ENCODE measurements around the gene PITPNM2. TPM values are rescaled to one million over a fixed set of nuclear protein-coding genes. Genes with fewer than 3 reads are reported as not detected.

The PITPNM2 gene
- total RNA-seq, 1 experiment from 2014 or later = 15.2 TPM

DNA sequence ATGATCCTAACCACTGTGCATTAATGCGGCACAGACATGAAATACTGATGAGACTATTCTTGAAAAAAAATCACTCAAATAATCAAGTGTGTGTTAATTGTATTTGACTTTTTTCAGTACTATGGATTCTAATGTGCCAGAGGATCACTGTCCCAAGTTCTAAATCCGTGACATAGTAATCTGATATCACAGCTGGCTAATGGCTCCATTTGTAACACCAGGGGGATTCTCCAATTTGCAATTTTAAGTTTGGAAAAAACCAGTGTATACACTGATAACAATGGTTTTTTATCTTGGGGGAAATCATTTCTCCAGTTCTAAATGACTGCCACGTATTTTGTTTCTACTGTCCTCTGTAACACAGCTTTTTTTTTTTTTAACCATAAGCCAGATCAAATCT lies 49.0 kb upstream of the PITPNM2 start:
- H3K9me2 ChIP-seq (ENCODE audit: insufficient read depth) = no peaks in the 10 kb centered on the region
- H3K4me1 ChIP-seq (ENCODE audit: control insufficient read depth in 1 of 2, insufficient read depth in 2 of 2, low read length in 2 of 2) = no peaks in the 10 kb centered on the region
- ATAC-seq = no peak
- ChIA-PET RAD21 (ENCODE audit: low non-redundant PET in 1 of 2, low total read pairs in 2 of 2, uncharacterized antibody in 2 of 2, unreplicated experiment in 2 of 2) (interaction anchor here in 1 of 2 experiments (0.6 kb wide), 1 partner anchor 271 kb away, joined by 3 read pairs; no protein-coding TSS in a partner anchor), POLR2A (no interaction called here), CTCF (no interaction called here)
- no peaks in the 10 kb centered on the region for H3K9me3 ChIP-seq (ENCODE audit: control insufficient read depth in 1 of 2, insufficient read depth in 1 of 2, low read depth in 1 of 2, low read length in 2 of 2)
- H3K27ac ChIP-seq (ENCODE audit: low read depth, low read length) = no peak overlapping the region
- DNase-seq (ENCODE audit: low read depth, low spot score) = no peak
- intact Hi-C loops (cut with micrococcal nuclease) = no loop called here
- H3K27me3 ChIP-seq (ENCODE audit: insufficient read depth, low read length) = no peaks in the 10 kb centered on the region
- H3K4me3 ChIP-seq (replicated peaks in 1 of 2; ENCODE audit: low read depth in 1 of 2, low read length in 2 of 2) = no peak overlapping the region
- BruUV-seq (replicated peaks) = no TSS peak
- peaks cover 12 to 18% of the 10 kb centered on the region in 2 experiments; a peak in 3 of 4 replicates for H3K36me3 ChIP-seq (ENCODE audit: control insufficient read depth in 1 of 2, insufficient read depth in 2 of 2, low read length in 2 of 2)
- no peak overlapping the region for H3K9ac ChIP-seq (ENCODE audit: low read length)
- no peak overlapping the region for H3K4me2 ChIP-seq (ENCODE audit: low read length)
- TF ChIP-seq SRF (IDR thresholded peaks at IDR 0.05; ENCODE audit: low read depth) (no peak), REST (IDR thresholded peaks at IDR 0.05; ENCODE audit: low read depth) (no peak), ZNF274 (IDR thresholded peaks at IDR 0.05; ENCODE audit: low read depth, low read length) (no peak), JUND (IDR thresholded peaks at IDR 0.05) (no peak), EGR1 (IDR thresholded peaks at IDR 0.05; ENCODE audit: low read depth) (no peak), RAD21 (IDR thresholded peaks at IDR 0.05; ENCODE audit: low read depth) (no peak), TCF7L2 (IDR thresholded peaks at IDR 0.05; ENCODE audit: borderline replicate concordance, extremely low read depth, insufficient read depth, insufficient read length) (no peak), SP1 (IDR thresholded peaks at IDR 0.05; ENCODE audit: low read depth) (no peak), CEBPB (IDR thresholded peaks at IDR 0.05; ENCODE audit: low read depth) (no peak), POLR2A (IDR thresholded peaks at IDR 0.05; ENCODE audit: borderline replicate concordance, extremely low read depth, insufficient read depth, insufficient read length) (no peak)
- no peaks in the 10 kb centered on the region for H3K79me2 ChIP-seq (ENCODE audit: insufficient read depth, low read length)
- H4K20me1 ChIP-seq (ENCODE audit: insufficient read depth) = no peaks in the 10 kb centered on the region
- H2AFZ ChIP-seq (ENCODE audit: low read depth, low read length, poor library complexity, severe bottlenecking) = no peak overlapping the region

Data from HCT116 (cell line).